Measurements from ENCODE around the gene SDK2. TPM values are rescaled to one million over a fixed set of nuclear protein-coding genes. Genes with fewer than 3 reads are reported as not detected.

SDK2 gene, protein sequence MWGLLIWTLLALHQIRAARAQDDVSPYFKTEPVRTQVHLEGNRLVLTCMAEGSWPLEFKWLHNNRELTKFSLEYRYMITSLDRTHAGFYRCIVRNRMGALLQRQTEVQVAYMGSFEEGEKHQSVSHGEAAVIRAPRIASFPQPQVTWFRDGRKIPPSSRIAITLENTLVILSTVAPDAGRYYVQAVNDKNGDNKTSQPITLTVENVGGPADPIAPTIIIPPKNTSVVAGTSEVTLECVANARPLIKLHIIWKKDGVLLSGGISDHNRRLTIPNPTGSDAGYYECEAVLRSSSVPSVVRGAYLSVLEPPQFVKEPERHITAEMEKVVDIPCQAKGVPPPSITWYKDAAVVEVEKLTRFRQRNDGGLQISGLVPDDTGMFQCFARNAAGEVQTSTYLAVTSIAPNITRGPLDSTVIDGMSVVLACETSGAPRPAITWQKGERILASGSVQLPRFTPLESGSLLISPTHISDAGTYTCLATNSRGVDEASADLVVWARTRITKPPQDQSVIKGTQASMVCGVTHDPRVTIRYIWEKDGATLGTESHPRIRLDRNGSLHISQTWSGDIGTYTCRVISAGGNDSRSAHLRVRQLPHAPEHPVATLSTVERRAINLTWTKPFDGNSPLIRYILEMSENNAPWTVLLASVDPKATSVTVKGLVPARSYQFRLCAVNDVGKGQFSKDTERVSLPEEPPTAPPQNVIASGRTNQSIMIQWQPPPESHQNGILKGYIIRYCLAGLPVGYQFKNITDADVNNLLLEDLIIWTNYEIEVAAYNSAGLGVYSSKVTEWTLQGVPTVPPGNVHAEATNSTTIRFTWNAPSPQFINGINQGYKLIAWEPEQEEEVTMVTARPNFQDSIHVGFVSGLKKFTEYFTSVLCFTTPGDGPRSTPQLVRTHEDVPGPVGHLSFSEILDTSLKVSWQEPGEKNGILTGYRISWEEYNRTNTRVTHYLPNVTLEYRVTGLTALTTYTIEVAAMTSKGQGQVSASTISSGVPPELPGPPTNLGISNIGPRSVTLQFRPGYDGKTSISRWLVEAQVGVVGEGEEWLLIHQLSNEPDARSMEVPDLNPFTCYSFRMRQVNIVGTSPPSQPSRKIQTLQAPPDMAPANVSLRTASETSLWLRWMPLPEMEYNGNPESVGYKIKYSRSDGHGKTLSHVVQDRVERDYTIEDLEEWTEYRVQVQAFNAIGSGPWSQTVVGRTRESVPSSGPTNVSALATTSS (N-terminal part only)
- total RNA-seq: under 0.01 and 0.14 TPM in 2 replicates

GRCh38 chr17:73644145-73645049 is at the start of gene SDK2:
Gene SDK2, minus strand, starts transcription at chr17:73644445. Its CDS starts 357 bp downstream, at chr17:73644088.

GRCh38 chr17:73311781-73312641 is 332.2 kb downstream of the SDK2 start, which contains the start of gene CDC42EP4:
Gene CDC42EP4, minus strand, starts transcription at chr17:73312001. Its CDS starts 25,501 bp downstream, at chr17:73286500.

Measured in placental pericyte (primary cell).